B cell (primary cell): ENCODE measurements around the gene CATSPERD. TPM values are rescaled to one million over a fixed set of nuclear protein-coding genes. Genes with fewer than 3 reads are reported as not detected.
"Not testable (repeated sequence)": the region's sequence is repeated elsewhere in the genome, so short reads cannot be mapped to it uniquely, and the experiment has no call there.

ENCODE experiments used
- ATAC-seq: fragments of 200-7000 bp; cut with Tn5 transposase; one replicate; pipeline ENCODE4 v1.10.0; 2021; ENCODE audit warnings: low read depth, mild to moderate bottlenecking, moderate number of reproducible peaks, moderate library complexity
- CTCF ChIA-PET: fragments of 350-600 bp; sonication (Branson Sonifier 250); formaldehyde crosslinking; loops from one replicate; lab custom pipeline; 2021; ENCODE audit warnings: antibody characterized with exemption, inconsistent platforms; lab: Charles Lee
- POLR2A ChIA-PET: fragments of 350-600 bp; sonication (Branson Sonifier 250); formaldehyde crosslinking; loops from one replicate; lab custom pipeline; 2021; ENCODE audit warnings: antibody characterized with exemption; lab: Charles Lee
- DNase-seq: peaks from one replicate; pipeline ENCODE4 v3.0.0; 2013
- H2AFZ ChIP-seq: 2 replicates; pipeline ENCODE4 v1.6.1; 2012; ENCODE audit warnings: mild to moderate bottlenecking, low read depth, low read length; ENCODE audit not compliant: insufficient read depth, poor library complexity, severe bottlenecking
- H3K27ac ChIP-seq, 2 donors: 1 replicate in 1 of 2; 2 replicates in 1 of 2; pipeline ENCODE4 v1.5.1; 2012 to 2013; ENCODE audit warnings: low read length in 2 of 2, mild to moderate bottlenecking in 2 of 2, moderate library complexity in 1 of 2
- H3K27me3 ChIP-seq, 4 experiments: fragments of 200-600 bp in 1 of 4; sonication (generic) in 1 of 4; replicated peaks in 1 of 4; 1 replicate in 2 of 4; 2 replicates in 2 of 4; pipeline versions ENCODE4 v1.6.1 to v1.7.0; 2013 to 2016; ENCODE audit warnings: low read length in 3 of 4, mild to moderate bottlenecking in 2 of 4, mixed read lengths in 1 of 4, moderate library complexity in 1 of 4; ENCODE audit not compliant: insufficient read depth in 4 of 4, control insufficient read depth in 3 of 4; ENCODE audit errors: control extremely low read depth in 1 of 4
- H3K36me3 ChIP-seq, 2 experiments: replicated peaks in 1 of 2; 1 replicate in 1 of 2; 2 replicates in 1 of 2; pipeline versions ENCODE4 v1.6.1 to v1.7.1; 2013; ENCODE audit warnings: low read length in 1 of 2; ENCODE audit not compliant: insufficient read depth in 2 of 2, control insufficient read depth in 1 of 2; ENCODE audit errors: control extremely low read depth in 1 of 2, extremely low read depth in 1 of 2
- H3K4me1 ChIP-seq, 2 donors: fragments of 200-600 bp in 1 of 2; sonication (generic) in 1 of 2; 1 replicate in 1 of 2; 2 replicates in 1 of 2; pipeline versions ENCODE4 v1.5.1 to v1.6.1; 2013 to 2017; ENCODE audit warnings: low read length in 2 of 2; ENCODE audit not compliant: control insufficient read depth in 2 of 2, insufficient read depth in 2 of 2
- H3K4me2 ChIP-seq: replicated peaks from 2 replicates; pipeline ENCODE3; 2012; ENCODE audit warnings: mild to moderate bottlenecking, low read depth, low read length; ENCODE audit not compliant: poor library complexity, severe bottlenecking
- H3K4me3 ChIP-seq, 5 experiments: fragments of 200-600 bp in 1 of 5; sonication (generic) in 1 of 5; 1 replicate in 3 of 5; 2 replicates in 2 of 5; pipeline versions ENCODE4 v1.5.1 to v1.7.0; 2011 to 2016; ENCODE audit warnings: low read length in 4 of 5, mild to moderate bottlenecking in 4 of 5, low read depth in 2 of 5, control low read depth in 1 of 5, moderate library complexity in 1 of 5; ENCODE audit not compliant: insufficient read depth in 1 of 5; ENCODE audit errors: control extremely low read depth in 1 of 5, extremely low read depth in 1 of 5
- H3K79me2 ChIP-seq: fragments of 200-600 bp; sonication (generic); one replicate; pipeline ENCODE4 v1.6.0; 2016; ENCODE audit warnings: low read length; ENCODE audit not compliant: control insufficient read depth, insufficient read depth
- H3K9ac ChIP-seq: fragments of 200-600 bp; sonication (generic); 2 replicates; pipeline ENCODE4 v1.6.1; 2017; ENCODE audit warnings: mild to moderate bottlenecking, low read length, moderate library complexity
- H3K9me3 ChIP-seq, 3 donors: one replicate each; pipeline versions ENCODE4 v1.6.1 to v1.7.1; 2013; ENCODE audit warnings: low read length in 2 of 3; ENCODE audit not compliant: control insufficient read depth in 2 of 3, insufficient read depth in 1 of 3; ENCODE audit errors: control extremely low read depth in 1 of 3
- H4K20me1 ChIP-seq: 2 replicates; pipeline ENCODE4 v1.6.0; 2012; ENCODE audit warnings: mild to moderate bottlenecking, low read length; ENCODE audit not compliant: insufficient read depth, control insufficient read depth, poor library complexity, severe bottlenecking
- H3K27ac Mint-ChIP-seq: one replicate; pipeline ENCODE4 v1.8.0; 2021; ENCODE audit warnings: mixed read lengths
- H3K27me3 Mint-ChIP-seq: one replicate; pipeline ENCODE4 v1.8.0; 2021; ENCODE audit warnings: mixed read lengths
- H3K4me1 Mint-ChIP-seq: one replicate; pipeline ENCODE4 v1.8.0; 2021; ENCODE audit warnings: mixed read lengths
- H3K4me3 Mint-ChIP-seq: one replicate; pipeline ENCODE4 v1.8.0; 2021; ENCODE audit warnings: mixed read lengths
- H3K9me3 Mint-ChIP-seq: one replicate; pipeline ENCODE4 v1.8.0; 2022; ENCODE audit warnings: mixed read lengths; ENCODE audit not compliant: insufficient read depth
- CTCF ChIP-seq: fragments of 200-600 bp; IDR thresholded peaks from one replicate; pipeline ENCODE4 v1.8.0; 2022; ENCODE audit warnings: antibody characterized with exemption, mild to moderate bottlenecking
- EZH2 ChIP-seq: IDR thresholded peaks from 2 replicates; pipeline ENCODE4 v1.6.1; 2012; ENCODE audit warnings: borderline replicate concordance, low read depth, mild to moderate bottlenecking, moderate library complexity, low read length; ENCODE audit not compliant: insufficient read depth, poor library complexity, severe bottlenecking
- WGBS: methylation state at CpG from one replicate; pipeline ENCODE4 v1.1.5; 2013; ENCODE audit warnings: missing lambda C conversion rate; ENCODE audit not compliant: insufficient coverage; 5-methylcytosine and 5-hydroxymethylcytosine counted together
- intact Hi-C: fragments of 100-400 bp; cut with micrococcal nuclease; formaldehyde crosslinking; loops from one replicate; pipeline ENCODE4 v1.10.0; 2022
- polyA plus RNA-seq: library from polyadenylated mRNA; depleted of rRNA; stranded (reverse); fragments of >200 nt; gene quantifications from 2 replicates; pipeline ENCODE4 v1.2.3, GENCODE V29; 2012
- total RNA-seq, 2 donors: library from RNA; stranded (reverse); fragments of 120-200 nt in 1 of 2; gene quantifications; 1 replicate in 1 of 2; 2 replicates in 1 of 2; pipeline versions ENCODE4 v1.2.3 to v1.2.4, GENCODE V29; 2013 to 2022

Gene CATSPERD
- total and polyA plus RNA-seq, 2 donors (not counting 1 experiment from before 2014, with no cell fraction given) = not detected

GRCh38 chr19:5702053-5702410, 18.4 kb upstream of the CATSPERD start:
- H3K36me3 ChIP-seq = peaks cover 0 to 56% of the 10 kb centered on the region in 2 experiments
- H3K4me2 ChIP-seq, H3K27ac Mint-ChIP-seq, H3K27ac ChIP-seq, H3K4me3 ChIP-seq, CTCF ChIA-PET, H3K9ac ChIP-seq, H3K27me3 Mint-ChIP-seq, intact Hi-C loops, H3K4me1 ChIP-seq, H3K4me3 Mint-ChIP-seq, H3K4me1 Mint-ChIP-seq, H3K27me3 ChIP-seq, DNase-seq, H3K9me3 ChIP-seq, H3K9me3 Mint-ChIP-seq, H2AFZ ChIP-seq, ATAC-seq: not testable (repeated sequence)
- H3K79me2 ChIP-seq = peaks cover 14% of the 10 kb centered on the region
- POLR2A ChIA-PET = interaction anchor here (0.6 kb wide), 1 partner anchor 1698 kb away, joined by 4 read pairs; no protein-coding TSS in a partner anchor
- H4K20me1 ChIP-seq = peaks cover 34% of the 10 kb centered on the region
- WGBS = 92% methylated on average over 5 of the region's 28 CpGs

GRCh38 chr19:5703819-5704818, 16.3 kb upstream of the CATSPERD start:
- Histone ChIP-seq H4K20me1 (peaks cover 15% of the 10 kb centered on the region), H3K9me3 (peaks cover 0 to 2% (median 0%) of the 10 kb centered on the region in 3 donors), H3K9ac (no peak overlapping the region), H3K79me2 (peaks cover 14% of the 10 kb centered on the region), H3K4me3 (no peak overlapping the region), H3K27ac (no peak overlapping the region), H2AFZ (no peak overlapping the region), H3K4me2 (no peak overlapping the region), H3K36me3 (peaks cover 0 to 52% of the 10 kb centered on the region in 2 experiments), H3K27me3 (no peaks in the 10 kb centered on the region), H3K4me1 (no peaks in the 10 kb centered on the region)
- Mint-ChIP-seq H3K27ac (no peak overlapping the region), H3K9me3 (no peaks in the 10 kb centered on the region), H3K4me3 (no peak overlapping the region), H3K27me3 (no peaks in the 10 kb centered on the region), H3K4me1 (no peaks in the 10 kb centered on the region)
- intact Hi-C loops = no loop called here
- WGBS = 98% methylated on average over 36 of the region's 40 CpGs
- TF ChIP-seq CTCF (no peak), EZH2 (no peak)
- DNase-seq = peak; percentile 23
- CTCF ChIA-PET = no interaction called here
- ATAC-seq = no peak
- POLR2A ChIA-PET = interaction anchor here (0.7 kb wide), 2 partner anchors 9 to 44 kb away, joined by 3 to 5 read pairs; no protein-coding TSS in a partner anchor
